H9 (cell line): Measurements from ENCODE around the gene EEF1E1. TPM values are rescaled to one million over a fixed set of nuclear protein-coding genes. Genes with fewer than 3 reads are reported as not detected.

ENCODE experiments used
- DNase-seq: peaks from one replicate; pipeline ENCODE4 v3.0.0-alpha.2; 2017
- H2AFZ ChIP-seq: one replicate; pipeline ENCODE4 v1.6.1; 2013; ENCODE audit warnings: mild to moderate bottlenecking, low read length, control low read depth, moderate library complexity
- H2AK5ac ChIP-seq: 2 replicates; pipeline ENCODE4 v1.6.1; 2013; ENCODE audit warnings: low read length, control low read depth, mixed read lengths; ENCODE audit not compliant: insufficient read length
- H2BK120ac ChIP-seq: one replicate; pipeline ENCODE4 v1.6.1; 2013; ENCODE audit warnings: low read depth, mild to moderate bottlenecking, low read length, control low read depth, inconsistent platforms; ENCODE audit not compliant: poor library complexity, severe bottlenecking
- H2BK12ac ChIP-seq: 2 replicates; pipeline ENCODE4 v1.6.1; 2013; ENCODE audit warnings: low read length, control low read depth, mixed read lengths, low read depth; ENCODE audit not compliant: insufficient read length
- H2BK15ac ChIP-seq: 2 replicates; pipeline ENCODE4 v1.6.1; 2013; ENCODE audit warnings: low read depth, low read length, control low read depth
- H2BK20ac ChIP-seq: one replicate; pipeline ENCODE4 v1.6.1; 2013; ENCODE audit warnings: low read depth, mild to moderate bottlenecking, low read length, control low read depth, inconsistent platforms; ENCODE audit not compliant: poor library complexity, severe bottlenecking
- H2BK5ac ChIP-seq: 2 replicates; pipeline ENCODE4 v1.6.1; 2013; ENCODE audit warnings: low read length, control low read depth, mixed read lengths; ENCODE audit not compliant: insufficient read length
- H3K14ac ChIP-seq: 2 replicates; pipeline ENCODE4 v1.6.1; 2013; ENCODE audit warnings: low read length, control low read depth; ENCODE audit not compliant: insufficient read depth
- H3K18ac ChIP-seq: 2 replicates; pipeline ENCODE4 v1.6.1; 2013; ENCODE audit warnings: low read depth, mild to moderate bottlenecking, mixed read lengths, low read length, control low read depth; ENCODE audit not compliant: insufficient read length
- H3K23ac ChIP-seq: 2 replicates; pipeline ENCODE4 v1.6.1; 2013; ENCODE audit warnings: low read length, control low read depth, mixed read lengths, low read depth; ENCODE audit not compliant: insufficient read length
- H3K23me2 ChIP-seq: 2 replicates; pipeline ENCODE4 v1.6.1; 2013; ENCODE audit warnings: low read depth, mild to moderate bottlenecking, mixed read lengths, low read length, control low read depth; ENCODE audit not compliant: insufficient read length, poor library complexity, severe bottlenecking
- H3K27ac ChIP-seq: 2 replicates; pipeline ENCODE4 v1.5.1; 2013; ENCODE audit warnings: low read length, control low read depth, mixed read lengths, low read depth; ENCODE audit not compliant: insufficient read length
- H3K27me3 ChIP-seq: 2 replicates; pipeline ENCODE4 v1.6.1; 2013; ENCODE audit warnings: low read length, control low read depth, inconsistent platforms; ENCODE audit not compliant: insufficient read depth
- H3K4ac ChIP-seq: 2 replicates; pipeline ENCODE4 v1.6.1; 2013; ENCODE audit warnings: low read depth, mild to moderate bottlenecking, control low read depth, inconsistent platforms, low read length, moderate library complexity
- H3K4me1 ChIP-seq: 2 replicates; pipeline ENCODE4 v1.6.1; 2013; ENCODE audit warnings: low read length, control low read depth, inconsistent platforms; ENCODE audit not compliant: insufficient read depth
- H3K4me2 ChIP-seq: 2 replicates; pipeline ENCODE4 v1.6.1; 2013; ENCODE audit warnings: low read length, control low read depth, mixed read lengths; ENCODE audit not compliant: insufficient read length, insufficient read depth
- H3K56ac ChIP-seq: 2 replicates; pipeline ENCODE4 v1.6.1; 2013; ENCODE audit warnings: low read depth, mild to moderate bottlenecking, mixed read lengths, low read length, control low read depth; ENCODE audit not compliant: insufficient read length
- H3K79me1 ChIP-seq: 2 replicates; pipeline ENCODE4 v1.6.1; 2013; ENCODE audit warnings: low read depth, mild to moderate bottlenecking, moderate library complexity, low read length, control low read depth, inconsistent platforms; ENCODE audit not compliant: insufficient read depth, poor library complexity, severe bottlenecking
- H3K79me2 ChIP-seq: 2 replicates; pipeline ENCODE4 v1.6.1; 2013; ENCODE audit warnings: low read length, control low read depth, inconsistent platforms; ENCODE audit not compliant: insufficient read depth
- H3K9ac ChIP-seq: 2 replicates; pipeline ENCODE4 v1.6.1; 2013; ENCODE audit warnings: low read length, control low read depth, mixed read lengths; ENCODE audit not compliant: insufficient read length; ENCODE audit errors: extremely low read depth
- H3K9me3 ChIP-seq: one replicate; pipeline ENCODE4 v1.6.1; 2013; ENCODE audit warnings: low read depth, low read length, inconsistent platforms; ENCODE audit not compliant: control insufficient read depth
- H3T11ph ChIP-seq: one replicate; pipeline ENCODE4 v1.6.1; 2013; ENCODE audit warnings: mild to moderate bottlenecking, low read length, control low read depth, inconsistent platforms
- H4K20me1 ChIP-seq: one replicate; pipeline ENCODE4 v1.6.1; 2013; ENCODE audit not compliant: control insufficient read depth, insufficient read length, insufficient read depth
- H4K5ac ChIP-seq: 2 replicates; pipeline ENCODE4 v1.6.1; 2013; ENCODE audit warnings: low read depth, mild to moderate bottlenecking, mixed read lengths, low read length, control low read depth; ENCODE audit not compliant: insufficient read length
- H4K8ac ChIP-seq: replicated peaks from 2 replicates; pipeline ENCODE4 v1.6.1; 2013; ENCODE audit warnings: low read length, control low read depth, mixed read lengths, low read depth; ENCODE audit not compliant: insufficient read length
- H4K91ac ChIP-seq: 2 replicates; pipeline ENCODE4 v1.6.1; 2013; ENCODE audit warnings: low read depth, mild to moderate bottlenecking, moderate library complexity, mixed read lengths, low read length, control low read depth; ENCODE audit not compliant: insufficient read length
- H3K27ac Mint-ChIP-seq, 3 experiments: 2 replicates in 2 of 3; 3 replicates in 1 of 3; pipeline ENCODE4 v1.8.0; 2020 to 2021; ENCODE audit warnings: mixed read lengths in 3 of 3, mild to moderate bottlenecking in 1 of 3, moderate library complexity in 1 of 3
- H3K27me3 Mint-ChIP-seq: 2 replicates; pipeline ENCODE4 v1.8.0; 2021; ENCODE audit warnings: low read depth, mild to moderate bottlenecking, moderate library complexity, mixed read lengths
- H3K36me3 Mint-ChIP-seq, 3 experiments: 2 replicates in 2 of 3; 3 replicates in 1 of 3; pipeline ENCODE4 v1.8.0; 2020 to 2021; ENCODE audit warnings: low read depth in 3 of 3, mixed read lengths in 3 of 3; ENCODE audit not compliant: insufficient read depth in 1 of 3
- H3K4me1 Mint-ChIP-seq, 2 experiments: 2 replicates each; pipeline ENCODE4 v1.8.0; 2020; ENCODE audit warnings: mixed read lengths in 2 of 2
- H3K4me3 Mint-ChIP-seq, 2 experiments: 2 replicates in 1 of 2; 3 replicates in 1 of 2; pipeline ENCODE4 v1.8.0; 2020 to 2021; ENCODE audit warnings: mild to moderate bottlenecking in 2 of 2, mixed read lengths in 2 of 2, moderate library complexity in 1 of 2
- H3K9me3 Mint-ChIP-seq, 2 experiments: 2 replicates in 1 of 2; 3 replicates in 1 of 2; pipeline ENCODE4 v1.8.0; 2020; ENCODE audit warnings: mild to moderate bottlenecking in 2 of 2, mixed read lengths in 2 of 2, moderate library complexity in 1 of 2
- WGBS: extraction: QIAGEN DNeasy Blood & Tissue Kit; methylation state at CpG from one replicate; pipeline ENCODE4 v1.1.7; 2013; ENCODE audit warnings: missing lambda C conversion rate, low lambda C conversion rate, mixed read lengths; ENCODE audit not compliant: insufficient read length; ENCODE audit errors: extremely low coverage; 5-methylcytosine and 5-hydroxymethylcytosine counted together
- total RNA-seq: library from RNA; stranded (reverse); gene quantifications from 2 replicates; pipeline ENCODE4 v1.2.1, GENCODE V29; 2021
- TF ChIP-seq, protein P1 (sequence below): fragments of 200-600 bp; sonication (generic); conservative IDR thresholded peaks from 3 replicates; pipeline ENCODE4 v1.8.0; 2021; ENCODE audit warnings: antibody characterized with exemption, mild to moderate bottlenecking

The EEF1E1 gene
- total RNA-seq, 1 experiment from 2014 or later = 71.8 TPM

DNA sequence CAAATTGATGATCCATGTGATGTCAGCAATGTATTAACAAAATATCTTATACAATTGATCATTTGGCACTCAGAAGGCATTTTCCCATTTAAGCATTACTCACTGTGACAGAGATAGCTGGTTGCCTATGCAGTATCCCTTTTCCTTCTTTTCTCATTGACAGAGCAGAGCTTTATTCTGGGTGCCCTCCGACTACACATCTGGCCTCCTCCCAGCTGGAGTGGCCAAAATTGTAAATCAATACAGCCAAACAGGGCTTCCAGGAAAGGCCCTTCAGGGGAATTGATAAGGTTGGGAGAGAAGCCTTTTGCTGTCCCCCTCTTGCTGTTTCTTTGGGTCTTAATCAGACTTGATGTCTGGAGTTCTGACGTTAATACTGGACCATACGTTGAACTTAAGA lies 28.6 kb downstream of the EEF1E1 start:
- no peaks in the 10 kb centered on the region for H3K23me2 ChIP-seq
- no peak overlapping the region for H2AK5ac ChIP-seq
- no peaks in the 10 kb centered on the region for H3K79me1 ChIP-seq
- H4K5ac ChIP-seq = no peak overlapping the region
- H3K4me2 ChIP-seq = no peak overlapping the region
- no peak overlapping the region for H3K56ac ChIP-seq
- no peaks in the 10 kb centered on the region for H3K79me2 ChIP-seq
- no peak for DNase-seq
- Mint-ChIP-seq H3K4me1 (no peaks in the 10 kb centered on the region), H3K27me3 (peaks cover 7% of the 10 kb centered on the region), H3K36me3 (peaks cover 11 to 16% (median 12%) of the 10 kb centered on the region in 3 experiments), H3K27ac (no peak overlapping the region), H3K9me3 (peaks cover 0 to 6% of the 10 kb centered on the region in 2 experiments; a peak in 1 of 5 replicates), H3K4me3 (no peak overlapping the region)
- no CpG with 5 or more reads among the region's 3 CpGs for WGBS
- H2AFZ ChIP-seq = no peak overlapping the region
- no peak overlapping the region for H2BK5ac ChIP-seq
- no peak overlapping the region for H3K18ac ChIP-seq
- no peak overlapping the region for H3K23ac ChIP-seq
- no peak overlapping the region for H2BK12ac ChIP-seq
- H3K9ac ChIP-seq = no peak overlapping the region
- H3T11ph ChIP-seq = no peak overlapping the region
- H3K14ac ChIP-seq = no peak overlapping the region
- H3K4ac ChIP-seq = no peak overlapping the region
- H4K8ac ChIP-seq = no peak overlapping the region
- H2BK120ac ChIP-seq = no peak overlapping the region
- no peak overlapping the region for H4K91ac ChIP-seq
- no peaks in the 10 kb centered on the region for H4K20me1 ChIP-seq
- TF ChIP-seq, protein P1, sequence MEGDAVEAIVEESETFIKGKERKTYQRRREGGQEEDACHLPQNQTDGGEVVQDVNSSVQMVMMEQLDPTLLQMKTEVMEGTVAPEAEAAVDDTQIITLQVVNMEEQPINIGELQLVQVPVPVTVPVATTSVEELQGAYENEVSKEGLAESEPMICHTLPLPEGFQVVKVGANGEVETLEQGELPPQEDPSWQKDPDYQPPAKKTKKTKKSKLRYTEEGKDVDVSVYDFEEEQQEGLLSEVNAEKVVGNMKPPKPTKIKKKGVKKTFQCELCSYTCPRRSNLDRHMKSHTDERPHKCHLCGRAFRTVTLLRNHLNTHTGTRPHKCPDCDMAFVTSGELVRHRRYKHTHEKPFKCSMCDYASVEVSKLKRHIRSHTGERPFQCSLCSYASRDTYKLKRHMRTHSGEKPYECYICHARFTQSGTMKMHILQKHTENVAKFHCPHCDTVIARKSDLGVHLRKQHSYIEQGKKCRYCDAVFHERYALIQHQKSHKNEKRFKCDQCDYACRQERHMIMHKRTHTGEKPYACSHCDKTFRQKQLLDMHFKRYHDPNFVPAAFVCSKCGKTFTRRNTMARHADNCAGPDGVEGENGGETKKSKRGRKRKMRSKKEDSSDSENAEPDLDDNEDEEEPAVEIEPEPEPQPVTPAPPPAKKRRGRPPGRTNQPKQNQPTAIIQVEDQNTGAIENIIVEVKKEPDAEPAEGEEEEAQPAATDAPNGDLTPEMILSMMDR = no peak
- H3K27me3 ChIP-seq = no peaks in the 10 kb centered on the region
- H3K27ac ChIP-seq = no peak overlapping the region
- no peaks in the 10 kb centered on the region for H3K4me1 ChIP-seq
- no peak overlapping the region for H2BK15ac ChIP-seq
- H3K9me3 ChIP-seq = no peaks in the 10 kb centered on the region
- no peak overlapping the region for H2BK20ac ChIP-seq
